GM18502 (cell line): ENCODE results near the gene STAC.
"Not testable (repeated sequence)": the region's sequence is repeated elsewhere in the genome, so short reads cannot be mapped to it uniquely, and the experiment has no call there.

Source experiments
- ATAC-seq: cut with Tn5 transposase; IDR thresholded peaks from one replicate; pipeline ENCODE4 v1.9.1; 2021; ENCODE audit warnings: mild to moderate bottlenecking; ENCODE audit not compliant: unreplicated experiment, poor library complexity

STAC gene

DNA sequence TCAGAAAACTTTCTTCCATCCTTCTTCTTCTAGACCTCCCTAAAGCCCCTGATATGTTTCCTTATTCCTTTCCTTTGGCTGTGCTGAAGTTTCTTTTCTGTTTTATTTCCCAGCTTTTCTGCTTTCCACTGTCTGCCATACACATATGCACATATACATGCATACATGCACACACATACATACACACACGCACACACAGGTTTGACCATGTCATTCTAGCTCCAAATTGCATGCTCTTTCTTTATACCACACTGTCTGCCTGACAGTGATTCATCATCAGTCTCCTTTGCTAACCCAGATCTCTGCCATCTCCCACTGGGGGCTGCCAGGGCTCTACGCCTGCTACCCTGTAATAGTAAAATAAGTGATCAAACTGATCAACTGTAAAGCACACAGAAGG, 181.3 kb downstream of the STAC start:
- no peak for ATAC-seq

DNA sequence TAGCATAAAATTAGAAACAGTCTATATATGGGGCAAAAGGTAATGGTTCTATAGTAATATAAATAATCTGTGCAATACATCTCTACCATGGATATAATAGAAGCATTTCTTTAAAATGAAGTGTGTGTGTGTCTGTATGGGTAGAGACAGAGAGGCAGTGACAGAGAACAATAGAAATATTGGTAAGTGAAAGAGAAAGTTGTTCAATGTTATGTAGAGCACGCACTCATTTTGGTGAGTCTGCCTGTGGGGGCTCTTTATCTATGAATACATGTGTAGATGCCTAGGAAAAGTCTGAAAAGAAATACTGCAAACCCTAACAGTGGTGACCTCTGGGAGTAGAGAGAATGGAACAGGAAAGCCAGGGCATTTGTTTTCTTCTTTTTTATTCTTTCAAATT, 182.6 kb downstream of the STAC start:
- ATAC-seq, result no peak

DNA sequence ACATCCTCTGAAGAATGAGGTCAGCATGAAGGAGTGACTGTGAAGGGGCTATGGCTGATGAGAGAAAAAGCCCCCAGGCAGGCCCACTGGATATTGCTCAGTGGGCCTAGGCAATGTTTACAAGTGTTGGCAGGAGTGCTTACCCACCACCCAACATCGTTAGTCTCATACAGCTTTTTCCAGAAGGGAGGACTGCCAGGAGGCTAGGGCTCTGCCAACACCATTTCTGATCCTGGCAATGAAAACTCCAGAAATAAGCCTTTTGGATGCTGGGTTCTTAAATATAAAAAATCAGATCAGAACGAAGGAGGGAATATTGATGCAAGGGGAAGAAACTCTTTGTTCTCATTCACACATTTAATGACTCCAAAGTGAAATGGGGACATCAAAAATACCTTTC, 194.9 kb downstream of the STAC start:
- ATAC-seq, result no peak

DNA sequence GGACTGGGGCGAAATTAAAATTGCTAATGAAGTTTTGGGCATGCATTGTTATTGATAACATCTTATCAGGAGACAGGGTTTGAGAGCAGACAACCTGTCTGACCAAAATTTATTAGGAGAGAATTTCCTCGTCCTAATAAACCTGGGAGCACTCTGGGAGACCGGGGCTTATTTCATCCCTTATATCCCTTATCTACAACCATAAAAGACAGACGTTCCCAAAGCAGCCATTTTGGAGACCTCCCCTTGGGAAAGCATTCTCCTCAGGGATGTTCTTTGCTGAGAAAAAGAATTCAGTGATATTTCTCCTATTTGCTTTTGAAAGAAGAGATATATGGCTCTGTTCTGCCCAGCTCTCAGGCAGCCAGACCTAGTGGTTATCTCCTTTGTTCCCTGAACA, 198.1 kb downstream of the STAC start:
- ATAC-seq, result not testable (repeated sequence)

DNA sequence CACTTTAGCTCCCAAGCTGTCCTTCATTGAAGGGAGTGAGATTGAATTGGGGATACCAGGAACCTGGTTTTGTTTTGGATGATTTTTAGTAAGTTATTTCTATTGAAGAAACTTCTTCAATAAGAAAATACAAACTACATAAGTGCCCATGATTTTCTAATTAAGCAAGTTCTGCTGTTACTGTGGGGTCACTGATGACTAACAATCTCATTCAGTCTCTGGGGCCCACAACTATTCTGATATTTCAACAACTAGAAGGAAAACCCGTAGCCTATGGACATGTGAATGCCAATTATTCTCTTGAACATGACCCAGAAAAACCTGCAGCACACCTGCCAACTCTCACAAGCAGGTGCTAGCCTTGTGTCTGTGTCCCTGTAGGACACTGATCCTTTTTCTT, 199.4 kb downstream of the STAC start:
- no peak for ATAC-seq

GRCh38 chr3:36580716-36581115, 200.4 kb downstream of the STAC start:
- ATAC-seq, result no peak

DNA sequence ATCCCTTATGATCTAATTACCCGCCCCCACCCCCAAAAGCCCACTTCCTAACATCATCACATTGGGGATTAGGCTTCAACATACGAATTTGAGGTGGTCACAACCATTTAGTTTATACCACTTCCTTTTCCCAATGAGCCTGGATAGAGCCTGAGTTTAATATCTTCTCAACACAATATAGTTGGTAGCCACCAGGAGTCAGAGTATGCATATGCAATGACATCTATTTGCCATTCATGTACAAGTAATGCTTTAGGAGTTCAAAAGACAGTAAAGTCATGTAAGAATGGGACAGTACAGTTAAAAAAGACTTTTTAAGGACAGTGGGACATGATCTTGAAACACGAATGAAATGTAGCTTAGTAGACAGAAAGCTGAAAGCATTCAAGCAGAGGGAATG, 211.7 kb downstream of the STAC start:
- no peak for ATAC-seq

DNA sequence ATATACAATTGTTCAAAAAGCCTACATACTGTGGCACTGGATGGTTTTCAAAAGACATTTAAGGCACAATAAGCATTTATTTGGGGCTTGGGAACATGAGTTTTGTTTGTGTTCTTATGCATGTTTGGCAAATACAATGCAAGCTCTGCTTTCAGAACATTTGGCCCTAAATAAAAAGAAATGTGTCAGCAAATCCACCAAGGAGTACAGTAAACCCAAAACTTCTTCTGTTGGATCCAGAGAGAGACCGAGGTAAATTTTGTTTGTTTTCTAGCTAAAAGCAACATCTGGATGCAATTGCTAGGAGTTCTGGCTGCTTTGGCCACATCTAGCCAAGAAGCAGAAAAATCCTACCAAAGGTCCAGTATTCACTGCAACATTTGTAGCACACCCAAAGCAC, 215.2 kb downstream of the STAC start:
- no peak for ATAC-seq

- no peak for ATAC-seq
Observed at GRCh38 chr3:36596419-36596818, 216.1 kb downstream of the STAC start.

- ATAC-seq, result peak; percentile 49
Observed at GRCh38 chr3:36597422-36597821, 217.1 kb downstream of the STAC start.
